Measurements from ENCODE around the gene KRTAP12-3.
"Not testable (repeated sequence)": the region's sequence is repeated elsewhere in the genome, so short reads cannot be mapped to it uniquely, and the experiment has no call there.

Gene KRTAP12-3

GRCh38 chr21:44627181-44627822 lies 30.4 kb upstream of the KRTAP12-3 start:
- not testable (repeated sequence) for DNase-seq (ENCODE audit: low read depth)

- DNase-seq (ENCODE audit: low read depth) = not testable (repeated sequence)
These were observed 29.9 kb upstream of the KRTAP12-3 start for GRCh38 chr21:44627831-44628233.

DNA sequence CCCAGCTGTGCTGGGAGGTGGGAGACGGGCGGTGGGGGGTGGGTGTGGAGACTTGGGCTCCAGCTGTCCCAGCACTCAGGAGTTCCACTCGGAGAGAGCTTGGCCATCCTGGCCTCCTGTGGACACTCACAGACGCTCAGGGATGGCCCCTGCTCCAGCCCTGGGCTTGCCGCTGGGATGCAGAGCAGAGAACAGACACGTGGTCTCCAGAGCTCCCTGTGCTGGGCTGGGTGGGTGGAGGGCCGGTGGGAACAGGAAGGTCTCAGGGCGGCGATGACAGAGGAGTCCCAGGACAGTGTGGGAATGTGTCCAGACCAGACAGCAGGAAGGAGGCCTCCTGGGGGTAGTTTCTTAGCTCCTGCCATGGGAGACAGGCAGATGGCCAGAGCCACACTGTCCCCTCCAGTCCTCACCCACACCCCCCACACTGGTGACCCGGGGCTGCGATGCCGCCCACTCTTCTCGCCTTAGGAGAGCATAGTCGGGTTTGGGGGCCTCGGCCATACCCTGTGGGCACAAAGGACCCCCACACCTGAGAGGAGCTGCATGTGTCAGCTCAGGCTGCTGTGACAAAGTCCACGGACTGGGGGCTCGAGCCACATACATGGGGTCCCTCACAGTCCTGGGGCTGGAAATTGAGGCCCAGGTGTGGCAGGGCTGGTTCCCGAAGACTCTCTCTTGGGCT lies 28.9 kb upstream of the KRTAP12-3 start:
- no peak for DNase-seq (ENCODE audit: low read depth)

GRCh38 chr21:44630440-44630839 lies 27.3 kb upstream of the KRTAP12-3 start:
- no peak for DNase-seq (ENCODE audit: low read depth)

DNA sequence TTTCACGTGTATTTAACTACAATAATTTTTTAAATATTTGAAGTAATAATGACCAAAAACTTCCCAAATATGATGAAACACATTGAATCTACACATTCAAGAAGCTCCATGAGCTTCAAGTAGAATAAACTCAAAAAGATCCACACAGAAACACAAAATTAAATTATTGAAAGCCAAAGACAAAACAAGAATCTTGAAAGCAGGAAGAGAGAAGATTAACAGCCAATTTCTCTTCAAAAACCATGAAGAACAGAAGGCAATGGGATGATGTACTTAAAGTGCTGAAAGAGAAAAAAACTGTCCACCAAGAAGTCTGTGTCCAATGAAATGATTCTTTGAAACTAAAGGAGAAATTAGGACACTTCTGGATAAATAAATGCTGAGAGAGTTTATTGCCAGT lies 25.7 kb upstream of the KRTAP12-3 start:
- DNase-seq (ENCODE audit: low read depth) = no peak

GRCh38 chr21:44636209-44637017 lies 21.3 kb upstream of the KRTAP12-3 start:
- no peak for DNase-seq (ENCODE audit: low read depth)

DNA sequence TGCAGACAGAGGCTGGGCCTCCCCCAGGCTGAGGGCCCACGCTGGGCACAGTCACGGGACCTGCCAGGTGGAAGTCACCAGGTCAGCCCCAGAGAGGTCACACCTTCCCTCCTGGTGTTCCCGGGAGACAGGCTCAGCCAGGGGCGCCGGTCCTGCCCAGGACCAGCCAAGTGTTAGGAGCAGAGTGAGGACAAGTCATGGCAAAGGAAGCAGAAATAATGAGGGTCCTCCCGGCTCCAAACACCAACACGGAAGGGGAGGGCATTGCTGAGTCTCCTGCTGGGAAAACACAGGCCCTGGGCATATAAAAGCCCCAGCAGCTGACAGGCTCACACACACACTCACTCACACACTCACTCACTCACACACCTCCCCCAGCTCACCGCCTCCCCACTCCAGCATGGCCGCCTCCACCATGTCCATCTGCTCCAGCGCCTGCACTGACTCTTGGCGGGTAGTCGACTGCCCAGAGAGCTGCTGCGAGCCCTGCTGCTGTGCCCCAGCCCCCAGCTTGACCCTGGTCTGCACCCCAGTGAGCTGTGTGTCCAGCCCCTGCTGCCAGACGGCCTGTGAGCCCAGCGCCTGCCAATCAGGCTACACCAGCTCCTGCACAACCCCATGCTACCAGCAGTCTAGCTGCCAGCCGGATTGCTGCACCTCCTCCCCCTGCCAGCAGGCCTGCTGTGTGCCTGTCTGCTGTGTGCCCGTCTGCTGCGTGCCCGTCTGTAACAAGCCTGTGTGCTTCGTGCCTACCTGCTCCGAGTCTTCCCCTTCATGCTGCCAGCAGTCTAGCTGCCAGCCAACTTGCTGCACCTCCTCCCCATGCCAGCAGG lies 20.5 kb upstream of the KRTAP12-3 start, which contains the start of gene KRTAP10-10:
Gene KRTAP10-10, plus strand, starts transcription at position 339 of the 833 bp plus-strand sequence. Its CDS starts 62 bp downstream, at position 401.
- no peak for DNase-seq (ENCODE audit: low read depth)

DNA sequence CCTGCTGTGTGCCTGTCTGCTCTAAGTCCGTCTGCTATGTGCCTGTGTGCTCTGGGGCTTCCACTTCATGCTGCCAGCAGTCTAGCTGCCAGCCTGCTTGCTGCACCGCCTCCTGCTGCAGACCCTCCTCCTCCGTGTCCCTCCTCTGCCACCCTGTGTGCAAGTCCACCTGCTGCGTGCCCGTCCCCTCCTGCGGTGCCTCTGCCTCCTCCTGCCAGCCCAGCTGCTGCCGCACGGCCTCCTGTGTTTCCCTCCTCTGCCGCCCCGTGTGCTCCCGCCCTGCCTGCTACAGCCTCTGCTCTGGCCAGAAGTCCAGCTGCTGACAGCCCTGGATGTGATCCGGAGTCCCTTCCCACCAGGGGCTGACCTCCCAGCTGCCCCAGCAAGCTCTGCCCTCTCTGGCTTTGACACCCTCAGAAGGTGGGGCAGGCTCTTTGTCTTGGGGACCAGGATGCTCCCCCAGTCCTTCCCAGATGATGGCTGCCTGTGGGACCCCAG lies 19.8 kb upstream of the KRTAP12-3 start:
- DNase-seq (ENCODE audit: low read depth) = not testable (repeated sequence)

GRCh38 chr21:44638506-44639330 lies 19.0 kb upstream of the KRTAP12-3 start:
- DNase-seq (ENCODE audit: low read depth) = not testable (repeated sequence)

GRCh38 chr21:44639331-44639655 lies 18.4 kb upstream of the KRTAP12-3 start:
- no peak for DNase-seq (ENCODE audit: low read depth)

- no peak for DNase-seq (ENCODE audit: low read depth)
These were observed 17.0 kb upstream of the KRTAP12-3 start for GRCh38 chr21:44640761-44641160.

GRCh38 chr21:44643741-44644310 lies 13.9 kb upstream of the KRTAP12-3 start:
- DNase-seq (ENCODE audit: low read depth) = no peak

GRCh38 chr21:44644878-44645277 lies 12.9 kb upstream of the KRTAP12-3 start:
- no peak for DNase-seq (ENCODE audit: low read depth)

GRCh38 chr21:44646366-44647221 lies 11.1 kb upstream of the KRTAP12-3 start, which contains the start of gene KRTAP10-11:
Gene KRTAP10-11 (plus strand): TSS chr21:44646414. CDS start chr21:44646459, 45 bp downstream.
- DNase-seq (ENCODE audit: low read depth) = not testable (repeated sequence)

DNA sequence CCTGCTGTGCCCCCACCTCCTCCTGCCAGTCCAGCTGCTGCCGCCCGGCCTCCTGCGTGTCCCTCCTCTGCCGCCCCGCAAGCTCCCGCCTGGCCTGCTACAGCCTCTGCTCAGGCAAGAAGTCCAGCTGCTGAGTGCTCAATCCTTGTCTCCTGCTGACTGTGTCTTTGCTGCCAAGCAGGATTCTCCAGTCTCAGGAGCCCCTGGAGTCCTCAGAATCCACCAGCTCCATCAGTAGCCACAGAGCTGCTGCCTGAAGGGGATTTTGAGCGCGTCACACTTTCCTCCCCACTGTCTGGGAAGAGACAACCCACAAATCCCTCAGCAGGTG lies 10.5 kb upstream of the KRTAP12-3 start:
- DNase-seq (ENCODE audit: low read depth) = no peak

DNA sequence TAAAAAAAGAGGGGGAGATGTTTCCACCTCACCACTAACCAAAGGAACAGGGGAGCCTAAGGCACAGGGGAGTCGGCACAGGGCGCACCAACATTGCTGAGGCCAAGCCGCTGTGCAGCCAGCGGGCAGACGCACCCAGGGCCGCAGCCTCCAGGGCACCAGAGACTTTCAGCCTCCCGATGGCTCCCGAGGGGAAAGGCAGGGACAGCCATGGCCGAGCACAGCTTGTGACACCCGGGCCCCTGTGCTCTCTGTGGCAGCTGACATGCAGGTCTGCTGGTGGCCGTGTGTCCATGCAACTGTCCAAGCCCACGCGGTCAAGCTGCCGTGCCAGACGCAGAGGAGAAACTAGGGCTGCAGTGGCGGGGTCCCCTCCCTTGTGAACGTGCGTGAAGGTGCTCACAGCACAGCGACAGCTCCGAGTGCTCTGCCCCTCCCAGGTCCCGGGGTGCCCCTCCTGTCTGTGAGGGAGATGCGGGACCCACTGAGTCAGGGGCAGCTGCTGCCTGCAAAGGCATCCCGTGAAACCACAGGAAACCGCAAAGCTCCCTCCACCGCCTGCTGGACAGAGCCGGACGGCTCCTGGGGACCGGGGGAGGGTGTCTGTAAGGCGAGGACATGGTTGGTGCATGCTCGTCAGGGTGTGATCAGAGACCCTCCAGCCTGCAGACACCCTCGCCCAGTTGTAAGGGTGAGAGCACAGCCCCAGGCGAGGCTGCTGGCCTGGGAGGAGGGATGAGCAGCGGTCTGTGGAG lies 9.0 kb upstream of the KRTAP12-3 start:
- DNase-seq (ENCODE audit: low read depth) = no peak

DNA sequence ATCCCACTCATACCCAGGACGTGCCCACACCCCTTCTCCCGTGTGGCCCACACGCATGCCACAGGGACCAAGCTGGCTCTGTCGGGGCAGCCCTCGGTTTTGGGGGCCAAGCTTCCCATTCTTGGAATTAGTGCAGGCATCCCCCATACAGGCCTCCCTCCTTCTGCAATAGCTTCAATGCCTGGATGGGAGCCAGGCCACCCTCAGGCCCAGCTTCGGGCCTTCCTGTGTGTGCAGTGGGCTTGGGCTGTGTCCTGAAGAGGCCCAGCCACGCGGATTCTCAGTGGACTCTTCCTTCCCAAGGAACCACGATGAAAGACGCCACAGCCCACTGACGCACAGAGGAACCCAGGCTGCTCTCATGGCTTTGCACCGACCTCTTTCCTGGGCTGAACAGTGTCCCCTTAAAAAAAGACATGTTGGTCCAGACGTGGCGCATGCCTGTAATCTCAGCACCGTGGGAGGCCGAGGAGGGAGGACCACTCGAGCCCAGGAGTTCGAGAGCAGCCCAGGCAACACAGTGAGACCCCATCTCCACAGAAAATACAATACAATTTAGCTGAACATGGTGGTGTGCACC lies 8.1 kb upstream of the KRTAP12-3 start:
- DNase-seq (ENCODE audit: low read depth) = no peak

DNA sequence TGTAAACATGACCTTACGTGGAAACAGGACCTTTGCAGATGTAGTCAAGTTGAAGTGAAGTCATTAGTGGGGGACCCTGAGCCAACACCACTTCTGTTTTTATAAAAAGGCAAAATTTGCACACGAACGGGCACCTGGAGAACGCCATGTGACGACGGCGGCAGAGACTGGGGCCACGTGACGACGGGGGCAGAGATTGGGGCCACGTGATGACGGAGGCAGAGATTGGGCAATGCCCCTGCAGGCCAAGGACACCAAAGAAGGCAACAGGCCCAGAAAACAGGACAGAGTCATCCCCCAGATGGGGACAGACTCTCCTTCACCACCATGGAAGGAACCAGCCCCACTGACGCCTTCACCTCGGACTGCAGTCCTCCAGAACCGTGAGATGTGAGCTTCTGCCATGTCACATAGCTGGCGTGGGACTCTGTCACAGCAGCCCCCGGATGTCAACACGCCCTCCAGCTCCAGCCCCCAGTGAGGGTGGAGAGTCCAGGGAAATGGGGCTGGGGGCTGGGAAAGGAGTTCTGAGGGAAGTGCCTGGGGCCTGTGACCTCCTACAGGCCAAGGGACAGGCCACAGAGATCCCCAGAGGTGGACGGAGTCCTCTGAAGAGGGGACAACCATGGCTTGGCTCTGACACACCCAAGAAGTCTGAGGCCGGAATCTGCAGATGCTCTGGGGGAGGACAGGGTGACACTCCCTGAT lies 7.3 kb upstream of the KRTAP12-3 start:
- no peak for DNase-seq (ENCODE audit: low read depth)

All from iris pigment epithelial cell (primary cell).